ENCODE measurements around the gene CHST11. TPM values are rescaled to one million over a fixed set of nuclear protein-coding genes. Genes with fewer than 3 reads are reported as not detected.
A peak's percentile ranks its signal among the peaks of the same experiment; 100 is the strongest.

CHST11 gene
- total and polyA plus RNA-seq, 10 donors: 5.2 to 65.1 (median 48.4) TPM

GRCh38 chr12:104583301-104583700 is 126.6 kb downstream of the CHST11 start:
- 36 to 53% (median 49%) methylated on average over 4 of the region's 4 CpGs for WGBS, 5 donors

GRCh38 chr12:104585448-104586055 is 128.8 kb downstream of the CHST11 start:
- TF ChIP-seq POLR2AphosphoS5 (IDR thresholded peaks at IDR 0.05) (no peak), POLR2A (IDR thresholded peaks at IDR 0.05) (no peak)
- H3K27ac ChIP-seq: no peak overlapping the region
- DNase-seq: no peak
- peaks cover 7 to 68% (median 35%) of the 10 kb centered on the region in 6 donors for H3K4me1 ChIP-seq
- no peaks in the 10 kb centered on the region for H3K27me3 ChIP-seq (replicated peaks in 1 of 7)
- no peaks in the 10 kb centered on the region for H3K9me3 ChIP-seq
- intact Hi-C loops (cut with DNase I; ENCODE audit: low total_unique reads): no loop called here
- 77 to 97% (median 93%) methylated on average over 4 of the region's 4 CpGs for WGBS, 5 donors
- H3K4me3 ChIP-seq: no peak overlapping the region
- H3K36me3 ChIP-seq: peaks cover 0 to 6% (median 0%) of the 10 kb centered on the region in 6 donors

More at GRCh38 chr12:104583301-104583700, 126.6 kb downstream of the CHST11 start:
- H3K27ac ChIP-seq: peak overlapping the region in 1 of 8 donors; percentile 14
- no peak for TF ChIP-seq POLR2AphosphoS5 (IDR thresholded peaks at IDR 0.05)
- H3K9me3 ChIP-seq: no peaks in the 10 kb centered on the region
- no peaks in the 10 kb centered on the region for H3K27me3 ChIP-seq (replicated peaks in 1 of 7)
- no peaks in the 10 kb centered on the region for H3K36me3 ChIP-seq
- intact Hi-C loops (cut with DNase I; ENCODE audit: low total_unique reads): no loop called here
- H3K4me3 ChIP-seq: peak overlapping the region in 1 of 8 donors; percentile 19
- DNase-seq: no peak
- H3K4me1 ChIP-seq: peaks cover 12 to 80% (median 47%) of the 10 kb centered on the region in 6 donors

- 75 to 81% (median 78%) methylated on average over 7 of the region's 7 CpGs for WGBS, 5 donors
- no peaks in the 10 kb centered on the region for H3K9me3 ChIP-seq
- no peak for TF ChIP-seq CTCF (IDR thresholded peaks at IDR 0.05 in 8 of 11, conservative IDR thresholded peaks at IDR 0.05 in 3 of 11)
- TF ChIP-seq POLR2AphosphoS5 (IDR thresholded peaks at IDR 0.05): no peak
- no peak for TF ChIP-seq POLR2A (IDR thresholded peaks at IDR 0.05)
- no peak for DNase-seq
- H3K4me1 ChIP-seq: peaks cover 3 to 59% (median 28%) of the 10 kb centered on the region in 6 donors
- H3K4me3 ChIP-seq: no peak overlapping the region
- H3K36me3 ChIP-seq: peaks cover 0 to 6% (median 0%) of the 10 kb centered on the region in 6 donors
- intact Hi-C loops (cut with DNase I; ENCODE audit: low total_unique reads): no loop called here
- no peaks in the 10 kb centered on the region for H3K27me3 ChIP-seq (replicated peaks in 1 of 7)
- H3K27ac ChIP-seq: no peak overlapping the region
Measured at GRCh38 chr12:104586351-104586919, 129.7 kb downstream of the CHST11 start.

- TF ChIP-seq POLR2AphosphoS5 (IDR thresholded peaks at IDR 0.05) (no peak), POLR2A (IDR thresholded peaks at IDR 0.05) (no peak), CTCF (IDR thresholded peaks at IDR 0.05 in 8 of 11, conservative IDR thresholded peaks at IDR 0.05 in 3 of 11) (no peak)
- no peak for DNase-seq
- WGBS, 5 donors: 86 to 94% (median 92%) methylated on average over 11 of the region's 11 CpGs
- intact Hi-C loops (cut with DNase I; ENCODE audit: low total_unique reads): no loop called here
- peaks cover 1 to 44% (median 10%) of the 10 kb centered on the region in 6 donors for H3K4me1 ChIP-seq
- no peak overlapping the region for H3K4me3 ChIP-seq
- H3K27me3 ChIP-seq (replicated peaks in 1 of 7): no peaks in the 10 kb centered on the region
- H3K9me3 ChIP-seq: no peaks in the 10 kb centered on the region
- H3K36me3 ChIP-seq: peaks cover 0 to 6% (median 0%) of the 10 kb centered on the region in 6 donors
- no peak overlapping the region for H3K27ac ChIP-seq
Measured at GRCh38 chr12:104588047-104588920, 131.5 kb downstream of the CHST11 start.

Data from spleen (tissue), 11 donors.